GM21367 (cell line): ENCODE results near the gene NMBR.
"Not testable (repeated sequence)": the region's sequence is repeated elsewhere in the genome, so short reads cannot be mapped to it uniquely, and the experiment has no call there.

Experiments used
- ATAC-seq: cut with Tn5 transposase; IDR thresholded peaks from one replicate; pipeline ENCODE4 v1.9.1; 2021; ENCODE audit not compliant: unreplicated experiment

The NMBR gene

DNA sequence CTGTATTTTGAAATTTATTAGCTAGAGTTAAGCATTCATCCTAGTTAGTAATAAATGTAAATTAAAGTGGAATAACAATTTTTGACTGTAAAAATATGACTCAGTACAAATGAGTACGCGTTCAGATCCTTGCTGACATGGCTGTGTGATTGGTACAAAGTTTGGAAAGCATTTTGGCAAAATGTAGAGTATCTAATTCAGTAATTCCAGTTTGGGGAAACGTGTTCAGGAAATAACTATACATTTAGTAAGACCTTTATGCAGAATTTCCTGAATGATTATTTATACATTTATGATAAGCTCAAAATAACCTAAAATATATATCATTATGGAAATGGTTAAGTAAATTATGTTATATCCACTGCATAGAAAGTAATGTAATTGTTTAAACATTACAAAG is 8.2 kb upstream of the NMBR start:
- ATAC-seq: no peak

- no peak for ATAC-seq
Observed at GRCh38 chr6:142154336-142154735, 7.4 kb upstream of the NMBR start.

DNA sequence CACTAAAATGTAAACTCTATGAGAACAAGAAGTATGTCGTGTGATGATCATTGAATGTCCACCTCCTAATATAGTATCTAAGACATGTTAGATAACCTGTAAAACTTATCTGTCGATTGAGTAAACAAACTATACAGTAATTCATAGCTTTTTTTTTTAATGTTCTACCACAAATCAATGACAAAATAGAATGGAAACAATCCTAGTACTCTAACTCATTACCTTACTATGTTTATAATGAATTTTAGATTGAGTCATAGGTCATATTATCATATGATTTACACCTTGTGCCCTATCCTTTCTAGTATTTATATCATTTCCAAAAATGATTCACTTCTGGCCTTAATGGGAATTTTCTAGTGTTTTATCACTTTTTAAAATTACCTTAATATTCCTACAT is 6.3 kb upstream of the NMBR start:
- ATAC-seq: no peak

- no peak for ATAC-seq
Observed at GRCh38 chr6:142152746-142153145, 5.8 kb upstream of the NMBR start.

DNA sequence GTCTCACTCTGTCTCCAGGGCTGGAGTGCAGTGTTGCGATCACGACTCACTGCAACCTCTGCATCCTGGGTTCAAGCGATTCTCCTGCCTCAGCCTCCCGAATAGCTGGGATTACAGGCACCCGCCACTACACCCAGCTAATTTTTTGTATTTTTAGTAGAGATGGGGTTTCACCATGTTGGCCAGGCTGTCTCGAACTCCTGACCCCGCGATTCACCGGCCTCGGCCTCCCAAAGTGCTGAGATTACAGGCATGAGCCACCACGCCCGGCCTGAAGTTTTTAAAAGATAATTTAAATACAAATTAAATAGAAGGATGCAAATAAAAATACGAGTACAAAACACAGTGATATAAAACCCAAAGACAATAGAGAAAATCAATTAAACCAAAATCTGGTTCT is 5.4 kb downstream of the NMBR start:
- ATAC-seq: not testable (repeated sequence)

DNA sequence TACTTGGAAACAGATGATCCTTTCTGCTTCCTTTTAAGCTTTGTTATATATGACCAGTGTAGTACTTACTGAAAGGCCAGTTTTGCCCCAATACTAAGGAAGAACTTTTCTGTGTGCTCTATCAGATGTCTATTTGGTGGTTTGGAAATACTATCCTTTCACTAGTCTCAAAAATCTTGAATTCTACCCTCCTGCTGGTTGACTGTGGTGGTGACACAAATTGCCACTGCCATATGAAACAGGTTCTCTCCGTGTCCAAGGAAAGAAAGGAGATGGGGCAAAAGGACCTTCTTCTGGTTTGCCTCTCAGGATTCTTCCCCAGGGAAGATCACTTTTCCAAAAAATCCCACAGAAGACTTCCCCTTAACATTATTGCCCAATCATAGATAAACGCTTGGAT is 8.0 kb downstream of the NMBR start:
- no peak for ATAC-seq

GRCh38 chr6:142132625-142133024 is 14.3 kb downstream of the NMBR start, which contains the start of gene GJE1:
TSS of gene GJE1 (plus strand) at chr6:142132925. CDS start at chr6:142133159, 234 bp downstream.
- no peak for ATAC-seq

GRCh38 chr6:142130814-142131213 is 16.1 kb downstream of the NMBR start:
- no peak for ATAC-seq

GRCh38 chr6:142121342-142121741 is 25.6 kb downstream of the NMBR start:
- no peak for ATAC-seq

- no peak for ATAC-seq
Observed at GRCh38 chr6:142118925-142119324, 28.0 kb downstream of the NMBR start.

- no peak for ATAC-seq
Observed at GRCh38 chr6:142118328-142118727, 28.6 kb downstream of the NMBR start.

DNA sequence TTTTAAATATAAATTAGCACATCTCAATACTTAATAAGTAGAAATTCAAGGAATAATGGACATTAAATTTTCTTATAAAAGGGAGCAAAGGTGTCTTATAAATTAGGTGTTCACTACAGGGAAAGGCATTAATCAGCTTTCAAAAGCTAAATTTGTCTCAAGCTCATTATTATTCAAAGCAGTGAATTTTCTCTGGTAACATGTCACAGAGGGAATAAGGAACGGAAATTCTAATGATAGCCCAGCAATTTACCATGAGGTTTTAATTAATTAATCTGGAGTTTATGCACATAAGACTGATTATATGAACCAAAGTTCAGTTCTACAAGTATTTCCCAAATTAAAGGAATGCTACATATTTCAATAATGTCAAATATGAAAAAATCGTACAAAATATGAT is 29.6 kb downstream of the NMBR start:
- no peak for ATAC-seq

DNA sequence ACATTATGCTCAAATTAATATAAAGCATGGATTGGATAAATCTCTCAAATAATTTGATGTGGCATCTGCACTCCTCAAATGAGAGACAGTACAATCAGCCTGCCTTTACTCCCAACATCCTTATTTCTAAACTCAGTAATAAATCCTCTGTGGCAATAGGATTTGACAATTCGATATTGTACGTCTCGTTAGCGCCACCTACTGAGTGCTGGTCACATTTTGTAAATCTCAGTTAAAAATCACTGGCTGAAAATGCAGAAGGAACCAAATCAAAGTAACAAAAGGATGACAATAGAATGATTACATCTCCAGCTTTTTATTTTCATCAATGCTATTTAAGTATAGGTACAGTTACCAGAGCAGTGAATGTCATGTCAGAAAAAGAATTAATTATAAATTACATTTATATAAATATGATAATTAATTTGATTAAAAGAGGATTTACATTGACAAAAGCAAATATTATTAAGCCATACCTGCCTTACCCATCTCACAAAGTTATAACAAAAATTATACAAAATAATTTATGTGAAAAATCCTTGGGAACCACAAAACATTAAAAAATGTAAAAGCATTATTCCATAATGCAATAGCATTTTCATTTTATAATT is 34.4 kb downstream of the NMBR start:
- peak; percentile 52 for ATAC-seq

DNA sequence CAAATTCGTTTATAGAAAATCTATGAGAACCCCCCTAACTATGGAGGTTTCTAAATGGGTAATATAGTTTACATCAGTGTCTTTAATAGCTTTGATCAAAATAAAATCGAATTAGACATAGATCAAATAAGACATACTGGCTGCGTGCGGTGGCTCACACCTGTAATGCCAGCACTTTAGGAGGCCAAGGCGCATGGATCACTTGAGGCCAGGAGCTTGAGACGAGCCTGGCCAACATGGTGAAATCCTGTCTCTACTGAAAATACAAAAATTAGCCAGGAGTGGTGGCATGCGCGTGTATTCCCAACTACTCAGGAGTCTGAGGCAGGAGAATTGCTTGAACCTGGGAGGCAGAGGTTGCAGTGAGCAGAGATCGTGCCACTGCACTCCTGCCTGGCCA is 36.1 kb downstream of the NMBR start:
- not testable (repeated sequence) for ATAC-seq

- not testable (repeated sequence) for ATAC-seq
Observed at GRCh38 chr6:142104820-142105219, 42.1 kb downstream of the NMBR start.

- no peak for ATAC-seq
Observed at GRCh38 chr6:142088858-142089216, 58.1 kb downstream of the NMBR start.

DNA sequence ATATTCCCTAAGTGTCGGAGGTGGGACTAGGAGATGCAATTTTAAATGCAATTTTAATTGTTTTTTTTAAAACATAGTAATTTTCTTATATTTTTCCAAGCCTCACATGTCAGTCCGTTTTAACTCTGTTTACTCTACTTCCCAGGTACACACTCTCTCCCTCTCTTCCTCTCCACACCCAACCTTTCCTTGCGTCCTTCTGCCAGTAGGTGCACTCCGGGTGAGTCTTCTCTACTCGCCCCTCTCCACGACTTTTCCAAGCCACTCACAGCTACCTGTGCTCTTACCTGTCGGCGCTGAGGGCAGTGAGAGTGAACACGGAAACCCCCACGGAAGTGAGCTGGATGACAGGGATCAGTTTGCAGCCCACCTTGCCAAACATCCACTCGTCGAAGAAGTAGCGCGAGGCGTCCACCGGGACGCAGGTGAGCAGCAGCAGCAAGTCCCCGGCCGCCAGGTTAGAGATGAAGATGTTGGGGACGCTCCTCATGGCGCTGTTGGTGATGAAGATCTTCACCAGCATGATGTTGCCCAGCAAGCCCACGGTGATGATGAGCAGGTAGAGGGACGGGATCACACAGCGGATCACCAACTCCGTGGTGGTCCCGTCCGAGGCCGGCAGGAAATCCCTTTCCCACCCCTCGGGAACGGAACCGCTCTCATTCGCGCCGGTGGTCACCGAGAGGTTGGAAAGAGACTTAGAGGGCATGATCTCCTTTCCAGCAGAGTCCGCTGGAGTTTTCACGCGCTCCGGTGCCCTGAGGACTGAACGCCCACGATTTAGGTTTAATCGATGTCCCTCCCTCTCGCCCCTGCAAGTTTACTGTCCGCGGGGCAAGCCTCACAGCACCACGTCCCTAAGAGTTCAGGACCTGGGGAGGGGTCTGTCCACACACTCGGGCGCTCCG is 58.7 kb downstream of the NMBR start:
- ATAC-seq: no peak

DNA sequence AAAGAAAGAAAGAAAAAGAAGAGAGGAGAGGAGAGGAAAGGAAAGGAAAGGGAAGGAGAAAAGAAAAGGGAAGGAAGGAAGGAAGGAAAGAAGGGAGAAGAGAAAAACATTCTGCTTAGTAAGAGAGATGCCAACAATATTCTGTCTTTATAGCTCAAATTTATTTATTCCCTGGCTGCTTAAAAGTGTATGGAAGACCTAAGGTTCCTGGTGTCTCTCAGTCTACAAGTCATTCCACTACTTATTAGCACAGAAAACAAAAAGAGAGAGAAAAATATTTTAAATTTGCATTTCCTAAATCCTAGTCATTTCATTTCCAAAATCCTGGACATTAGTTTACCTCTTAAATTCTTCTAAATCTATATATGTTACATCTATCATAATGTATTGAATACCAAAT is 67.8 kb downstream of the NMBR start:
- ATAC-seq: no peak

DNA sequence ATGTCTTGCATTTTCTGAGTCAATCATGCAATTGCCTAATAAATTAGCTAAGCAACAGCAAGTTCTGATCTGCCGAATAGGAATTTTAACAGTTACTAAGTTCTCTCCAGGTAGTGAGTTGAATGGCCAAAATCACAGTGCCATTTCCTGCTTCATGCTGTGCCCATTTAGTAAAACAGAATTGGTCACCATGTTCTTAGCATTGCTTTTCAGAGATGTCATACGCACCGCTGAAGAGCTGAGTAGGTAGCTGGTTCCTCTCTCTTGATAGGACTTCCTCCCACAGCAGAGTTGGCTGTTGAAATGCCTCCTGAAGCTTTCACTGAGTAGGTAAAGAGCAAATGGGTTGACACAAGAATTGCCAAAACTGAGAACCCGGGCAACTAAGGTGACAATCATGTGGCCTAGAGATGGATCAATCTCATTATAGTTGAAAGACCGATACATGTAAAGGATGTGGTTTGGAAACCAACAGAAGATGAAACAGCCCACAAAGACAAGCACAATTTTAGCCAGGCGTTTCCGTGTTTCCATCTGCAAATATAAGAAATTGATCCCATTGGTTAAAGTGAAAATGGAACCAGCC is 71.3 kb downstream of the NMBR start:
- ATAC-seq: no peak

GRCh38 chr6:142074516-142074915 is 72.4 kb downstream of the NMBR start:
- ATAC-seq: no peak

- no peak for ATAC-seq
Observed at GRCh38 chr6:142071981-142072380, 74.9 kb downstream of the NMBR start.

- no peak for ATAC-seq
Observed at GRCh38 chr6:142068416-142068815, 78.5 kb downstream of the NMBR start.
